Mesenchymal stem cell (in vitro differentiated cells and primary cell): ENCODE data around the gene RILP.
A peak's percentile ranks its signal among the peaks of the same experiment; 100 is the strongest.

Experiments
- DNase-seq: peaks from one replicate; pipeline ENCODE4 v3.0.0-alpha.2; 2013
- H2AFZ ChIP-seq: one replicate; pipeline ENCODE4 v1.6.1; 2013; ENCODE audit warnings: low read depth, mild to moderate bottlenecking, control low read depth, inconsistent platforms, low read length, moderate library complexity
- H2AK5ac ChIP-seq: 2 replicates; pipeline ENCODE4 v1.6.1; 2013; ENCODE audit warnings: low read length, moderate library complexity, mild to moderate bottlenecking, inconsistent platforms; ENCODE audit not compliant: severe bottlenecking
- H2BK120ac ChIP-seq: one replicate; pipeline ENCODE4 v1.6.1; 2013; ENCODE audit warnings: low read depth, mild to moderate bottlenecking, inconsistent platforms, low read length, moderate library complexity
- H2BK12ac ChIP-seq, 2 experiments: one replicate each; pipeline ENCODE4 v1.6.1; 2013; ENCODE audit warnings: inconsistent platforms in 2 of 2, low read length in 2 of 2, mild to moderate bottlenecking in 2 of 2, moderate library complexity in 2 of 2, control low read depth in 1 of 2
- H2BK15ac ChIP-seq: one replicate; pipeline ENCODE4 v1.6.1; 2013; ENCODE audit warnings: mild to moderate bottlenecking, low read depth, inconsistent platforms; ENCODE audit not compliant: poor library complexity, severe bottlenecking
- H2BK5ac ChIP-seq: 2 replicates; pipeline ENCODE4 v1.6.1; 2013; ENCODE audit warnings: low read depth, mild to moderate bottlenecking, low read length, control low read depth, inconsistent platforms; ENCODE audit not compliant: poor library complexity, severe bottlenecking
- H3K14ac ChIP-seq, 2 experiments: one replicate each; pipeline ENCODE4 v1.6.1; 2013; ENCODE audit warnings: inconsistent platforms in 2 of 2, low read length in 2 of 2, control low read depth in 1 of 2, mild to moderate bottlenecking in 1 of 2, moderate library complexity in 1 of 2
- H3K18ac ChIP-seq, 2 experiments: one replicate each; pipeline ENCODE4 v1.6.1; 2013; ENCODE audit warnings: inconsistent platforms in 2 of 2, low read length in 2 of 2, control low read depth in 1 of 2, low read depth in 1 of 2, mild to moderate bottlenecking in 1 of 2
- H3K23ac ChIP-seq, 2 experiments: one replicate each; pipeline ENCODE4 v1.6.1; 2013; ENCODE audit warnings: inconsistent platforms in 2 of 2, low read length in 2 of 2, mild to moderate bottlenecking in 2 of 2, moderate library complexity in 2 of 2, control low read depth in 1 of 2
- H3K27ac ChIP-seq: 2 replicates; pipeline ENCODE4 v1.5.1; 2013; ENCODE audit warnings: mild to moderate bottlenecking, moderate library complexity, low read length, control low read depth, inconsistent platforms; ENCODE audit not compliant: poor library complexity, severe bottlenecking
- H3K27me3 ChIP-seq, 2 experiments: 2 replicates each; pipeline versions ENCODE4 v1.6.1 to v1.7.0; 2013; ENCODE audit warnings: low read length in 2 of 2, mild to moderate bottlenecking in 2 of 2, moderate library complexity in 2 of 2, control low read depth in 1 of 2, inconsistent platforms in 1 of 2; ENCODE audit not compliant: control insufficient read depth in 1 of 2, insufficient read depth in 1 of 2
- H3K36me3 ChIP-seq, 2 experiments: 2 replicates each; pipeline versions ENCODE4 v1.6.1 to v1.7.0; 2013; ENCODE audit warnings: low read length in 2 of 2, control low read depth in 1 of 2, inconsistent platforms in 1 of 2, low read depth in 1 of 2, mild to moderate bottlenecking in 1 of 2; ENCODE audit not compliant: insufficient read depth in 2 of 2, control insufficient read depth in 1 of 2
- H3K4ac ChIP-seq, 2 experiments: one replicate each; pipeline ENCODE4 v1.6.1; 2013; ENCODE audit warnings: inconsistent platforms in 2 of 2, low read length in 2 of 2, mild to moderate bottlenecking in 2 of 2, moderate library complexity in 2 of 2, control low read depth in 1 of 2, low read depth in 1 of 2
- H3K4me1 ChIP-seq: 2 replicates; pipeline ENCODE4 v1.6.1; 2013; ENCODE audit warnings: low read depth, low read length, control low read depth; ENCODE audit not compliant: control insufficient read depth, insufficient read depth
- H3K4me2 ChIP-seq: 2 replicates; pipeline ENCODE4 v1.6.1; 2013; ENCODE audit warnings: low read length, mild to moderate bottlenecking, inconsistent platforms; ENCODE audit not compliant: poor library complexity, severe bottlenecking
- H3K4me3 ChIP-seq, 2 experiments: 2 replicates each; pipeline versions ENCODE4 v1.5.1 to v1.7.0; 2013; ENCODE audit warnings: low read length in 2 of 2, mild to moderate bottlenecking in 2 of 2, control low read depth in 1 of 2, low read depth in 1 of 2; ENCODE audit not compliant: insufficient read depth in 1 of 2
- H3K79me1 ChIP-seq: replicated peaks from 2 replicates; pipeline ENCODE4 v1.6.1; 2013; ENCODE audit warnings: mild to moderate bottlenecking, control low read depth, low read length, inconsistent platforms; ENCODE audit not compliant: poor library complexity, severe bottlenecking
- H3K9ac ChIP-seq: 2 replicates; pipeline ENCODE4 v1.7.0; 2013; ENCODE audit warnings: mild to moderate bottlenecking, low read length, moderate library complexity
- H3K9me3 ChIP-seq: 2 replicates; pipeline ENCODE4 v1.7.0; 2013; ENCODE audit warnings: mild to moderate bottlenecking, low read length; ENCODE audit not compliant: control insufficient read depth
- H4K8ac ChIP-seq: one replicate; pipeline ENCODE4 v1.6.1; 2013; ENCODE audit warnings: inconsistent platforms, mild to moderate bottlenecking, low read length, moderate library complexity
- H4K91ac ChIP-seq: one replicate; pipeline ENCODE4 v1.6.1; 2013; ENCODE audit warnings: mild to moderate bottlenecking, low read length, inconsistent platforms
- WGBS: methylation state at CpG from one replicate; pipeline ENCODE4 v1.1.7; 2013; ENCODE audit warnings: mixed read lengths; 5-methylcytosine and 5-hydroxymethylcytosine counted together

Gene RILP

DNA sequence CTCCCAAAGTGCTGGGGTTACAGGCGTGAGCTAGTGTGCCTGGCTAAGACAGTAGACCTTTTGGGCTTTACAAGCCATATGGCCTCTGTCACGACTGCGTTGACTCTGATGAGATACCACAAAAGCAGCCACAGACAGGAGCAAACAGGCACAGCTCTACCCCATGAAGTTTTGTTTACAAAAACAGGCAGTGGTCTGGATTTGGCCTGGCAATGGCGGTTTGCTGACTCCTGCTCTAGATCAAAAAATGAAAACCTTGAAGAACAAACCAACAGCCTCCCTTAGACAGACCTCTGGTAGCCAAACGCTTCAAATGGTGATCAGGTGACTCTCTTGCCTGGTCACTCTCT lies 41.7 kb downstream of the RILP start:
- H2BK15ac ChIP-seq: no peak overlapping the region
- no peaks in the 10 kb centered on the region for H3K79me1 ChIP-seq
- peak overlapping the region; percentile 69 for H4K8ac ChIP-seq
- peaks cover 11% of the 10 kb centered on the region for H3K4me1 ChIP-seq
- no peak overlapping the region for H4K91ac ChIP-seq
- H2BK120ac ChIP-seq: no peak overlapping the region
- no peak overlapping the region for H2BK12ac ChIP-seq
- H2BK5ac ChIP-seq: no peak overlapping the region
- H3K9ac ChIP-seq: no peak overlapping the region
- H2AFZ ChIP-seq: no peak overlapping the region
- no peak overlapping the region for H3K4ac ChIP-seq
- H3K23ac ChIP-seq: no peak overlapping the region
- no peak overlapping the region for H3K14ac ChIP-seq
- DNase-seq: peak; percentile 83
- WGBS: 30% methylated on average over 5 of the region's 5 CpGs
- no peak overlapping the region for H3K4me3 ChIP-seq
- no peak overlapping the region for H3K27ac ChIP-seq
- H3K9me3 ChIP-seq: no peaks in the 10 kb centered on the region
- no peaks in the 10 kb centered on the region for H3K27me3 ChIP-seq
- no peak overlapping the region for H3K18ac ChIP-seq
- no peak overlapping the region for H3K4me2 ChIP-seq
- peaks cover 4 to 19% of the 10 kb centered on the region in 2 experiments for H3K36me3 ChIP-seq
- no peak overlapping the region for H2AK5ac ChIP-seq

DNA sequence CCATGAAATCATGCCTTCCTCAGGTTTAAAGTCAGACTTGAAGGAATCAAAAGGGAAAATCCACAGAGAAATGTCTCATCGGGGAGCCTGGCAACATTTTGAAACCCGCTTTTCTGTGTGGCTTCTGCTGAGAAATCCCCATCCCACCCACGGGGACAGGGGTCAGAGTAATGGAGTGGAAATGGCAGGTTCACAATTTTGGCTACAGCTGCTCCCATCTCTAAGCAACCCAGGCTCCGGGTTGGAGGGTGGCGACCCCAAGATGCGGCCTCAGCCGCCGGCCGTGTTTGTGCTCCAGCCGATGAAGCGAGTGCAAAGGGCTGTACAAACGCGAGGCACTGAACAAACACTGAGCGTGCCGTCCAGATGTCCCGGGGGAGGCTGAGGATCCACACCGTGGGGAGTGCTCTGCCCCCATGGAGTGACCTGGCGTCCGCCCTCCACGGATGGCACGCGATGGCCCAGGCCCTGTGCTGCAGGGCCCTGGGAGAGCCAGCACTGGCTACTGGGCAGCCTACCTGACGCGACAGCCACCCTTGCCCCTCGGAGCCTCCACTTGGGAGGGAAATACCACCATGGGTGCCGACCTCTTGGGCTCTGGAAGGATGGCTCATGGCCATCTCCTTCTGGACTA lies 43.2 kb downstream of the RILP start:
- peak overlapping the region; percentile 54 to 77 for H3K18ac ChIP-seq
- no peak overlapping the region for H3K14ac ChIP-seq
- H3K4me1 ChIP-seq: peaks cover 11% of the 10 kb centered on the region
- 93% methylated on average over 26 of the region's 26 CpGs for WGBS
- H2BK120ac ChIP-seq: peak overlapping the region; percentile 68
- H3K23ac ChIP-seq: no peak overlapping the region
- H3K4ac ChIP-seq: peak overlapping the region in 1 of 2 experiments; percentile 46
- no peak overlapping the region for H3K4me3 ChIP-seq
- H2BK5ac ChIP-seq: no peak overlapping the region
- no peaks in the 10 kb centered on the region for H3K27me3 ChIP-seq
- no peaks in the 10 kb centered on the region for H3K79me1 ChIP-seq
- no peak overlapping the region for H2AK5ac ChIP-seq
- peaks cover 0 to 17% of the 10 kb centered on the region in 2 experiments for H3K36me3 ChIP-seq
- no peak overlapping the region for H3K9ac ChIP-seq
- H2BK15ac ChIP-seq: peak overlapping the region; percentile 93
- DNase-seq: no peak
- no peak overlapping the region for H2AFZ ChIP-seq
- no peak overlapping the region for H3K27ac ChIP-seq
- peak overlapping the region; percentile 51 to 73 for H2BK12ac ChIP-seq
- peak overlapping the region; percentile 23 for H4K91ac ChIP-seq
- no peak overlapping the region for H3K4me2 ChIP-seq
- peak overlapping the region; percentile 69 for H4K8ac ChIP-seq
- peaks cover 4% of the 10 kb centered on the region for H3K9me3 ChIP-seq

DNA sequence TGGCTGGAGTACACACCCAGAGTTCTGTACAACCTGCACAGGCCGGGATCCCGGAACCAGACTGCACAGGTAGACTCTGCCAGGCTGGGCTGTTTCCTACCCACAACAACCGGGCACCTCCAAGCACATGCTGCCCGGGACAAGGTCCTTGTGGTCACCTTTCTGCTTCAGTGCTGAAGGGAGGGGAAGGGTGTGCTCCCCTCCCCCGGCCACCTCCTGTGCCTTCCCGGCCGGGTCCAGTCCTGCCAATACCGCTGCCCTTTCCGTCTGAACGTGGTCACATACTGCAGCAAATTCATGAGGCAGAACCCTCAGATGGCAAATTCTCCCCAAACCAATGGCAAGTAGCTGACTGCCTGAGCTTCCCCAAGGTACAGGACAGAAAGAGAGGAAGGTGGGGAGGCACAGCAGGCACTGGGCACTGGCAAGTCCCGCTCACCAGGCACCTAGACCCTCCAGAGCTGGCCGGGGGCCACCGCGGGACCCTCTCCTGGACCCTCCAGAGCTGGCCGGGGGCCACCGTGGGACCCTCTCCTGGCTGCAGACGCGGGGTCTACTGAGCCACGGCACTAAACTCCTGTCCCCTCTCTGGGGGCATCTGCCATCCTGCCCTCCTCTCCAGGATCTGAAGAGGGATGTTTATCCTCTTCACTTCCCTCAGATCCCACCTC lies 43.9 kb downstream of the RILP start:
- Histone ChIP-seq H2BK12ac (no peak overlapping the region), H4K8ac (peak overlapping the region; percentile 10), H3K9me3 (peaks cover 6% of the 10 kb centered on the region), H3K9ac (no peak overlapping the region), H2BK5ac (no peak overlapping the region), H3K27ac (no peak overlapping the region), H2BK120ac (no peak overlapping the region), H3K36me3 (peaks cover 0 to 21% of the 10 kb centered on the region in 2 experiments), H3K18ac (no peak overlapping the region), H3K4me1 (peaks cover 11% of the 10 kb centered on the region), H2AK5ac (no peak overlapping the region), H4K91ac (peak overlapping the region; percentile 25), H2BK15ac (peak overlapping the region; percentile 46), H3K4ac (no peak overlapping the region), H3K4me2 (no peak overlapping the region), H3K14ac (no peak overlapping the region), H3K27me3 (no peaks in the 10 kb centered on the region), H3K23ac (no peak overlapping the region), H3K4me3 (no peak overlapping the region), H3K79me1 (no peaks in the 10 kb centered on the region), H2AFZ (no peak overlapping the region)
- DNase-seq: no peak
- 96% methylated on average over 15 of the region's 19 CpGs for WGBS

- H4K91ac ChIP-seq: peak overlapping the region; percentile 18
- H3K9ac ChIP-seq: no peak overlapping the region
- H3K4me2 ChIP-seq: no peak overlapping the region
- H3K27ac ChIP-seq: no peak overlapping the region
- no peaks in the 10 kb centered on the region for H3K79me1 ChIP-seq
- H3K4me3 ChIP-seq: peak overlapping the region in 1 of 2 experiments; percentile 4
- peaks cover 0 to 21% of the 10 kb centered on the region in 2 experiments for H3K36me3 ChIP-seq
- no peak overlapping the region for H2BK5ac ChIP-seq
- H2AK5ac ChIP-seq: no peak overlapping the region
- no peak overlapping the region for H2AFZ ChIP-seq
- H3K27me3 ChIP-seq: no peaks in the 10 kb centered on the region
- peak overlapping the region in 1 of 2 experiments; percentile 22 for H3K18ac ChIP-seq
- peaks cover 11% of the 10 kb centered on the region for H3K4me1 ChIP-seq
- H2BK12ac ChIP-seq: peak overlapping the region in 1 of 2 experiments; percentile 32
- H4K8ac ChIP-seq: no peak overlapping the region
- H3K14ac ChIP-seq: peak overlapping the region in 1 of 2 experiments; percentile 26
- no peak overlapping the region for H2BK120ac ChIP-seq
- H3K23ac ChIP-seq: no peak overlapping the region
- H3K9me3 ChIP-seq: peaks cover 6% of the 10 kb centered on the region
- peak overlapping the region in 1 of 2 experiments; percentile 27 for H3K4ac ChIP-seq
- no peak for DNase-seq
- H2BK15ac ChIP-seq: no peak overlapping the region
- 82% methylated on average over 34 of the region's 35 CpGs for whole genome bisulfite sequencing
Measured at GRCh38 chr17:1604831-1605528, 44.7 kb downstream of the RILP start.
